HG03354 (cell line): ENCODE measurements around the gene CUEDC1.
"Not testable (repeated sequence)": the region's sequence is repeated elsewhere in the genome, so short reads cannot be mapped to it uniquely, and the experiment has no call there.

ENCODE experiments used
- ATAC-seq: cut with Tn5 transposase; IDR thresholded peaks from one replicate; pipeline ENCODE4 v1.9.1; 2021; ENCODE audit warnings: mild to moderate bottlenecking; ENCODE audit not compliant: unreplicated experiment, poor library complexity, severe bottlenecking

Gene CUEDC1

GRCh38 chr17:57986841-57987580 lies 31.8 kb upstream of the CUEDC1 start:
- ATAC-seq = no peak

GRCh38 chr17:57985675-57985974 lies 30.4 kb upstream of the CUEDC1 start:
- no peak for ATAC-seq

GRCh38 chr17:57984936-57985674 lies 29.9 kb upstream of the CUEDC1 start:
- no peak for ATAC-seq

- no peak for ATAC-seq
Measured at GRCh38 chr17:57984261-57984890, 29.2 kb upstream of the CUEDC1 start.

GRCh38 chr17:57983446-57983845 lies 28.2 kb upstream of the CUEDC1 start:
- ATAC-seq = no peak

- no peak for ATAC-seq
Measured at GRCh38 chr17:57982452-57983170, 27.4 kb upstream of the CUEDC1 start.

- no peak for ATAC-seq
Measured at GRCh38 chr17:57980522-57980921, 25.3 kb upstream of the CUEDC1 start.

GRCh38 chr17:57979076-57979475 lies 23.9 kb upstream of the CUEDC1 start:
- no peak for ATAC-seq

- ATAC-seq = no peak
Measured at GRCh38 chr17:57976594-57976993, 21.4 kb upstream of the CUEDC1 start.

- no peak for ATAC-seq
Measured at GRCh38 chr17:57975044-57975443, 19.8 kb upstream of the CUEDC1 start.

GRCh38 chr17:57974053-57974824 lies 19.0 kb upstream of the CUEDC1 start:
- not testable (repeated sequence) for ATAC-seq

- no peak for ATAC-seq
Measured at GRCh38 chr17:57972151-57972550, 16.9 kb upstream of the CUEDC1 start.

GRCh38 chr17:57971572-57971971 lies 16.4 kb upstream of the CUEDC1 start:
- no peak for ATAC-seq

- no peak for ATAC-seq
Measured at GRCh38 chr17:57970710-57971109, 15.5 kb upstream of the CUEDC1 start.

GRCh38 chr17:57968456-57968855 lies 13.2 kb upstream of the CUEDC1 start:
- ATAC-seq = no peak

- no peak for ATAC-seq
Measured at GRCh38 chr17:57966875-57967274, 11.7 kb upstream of the CUEDC1 start.

- no peak for ATAC-seq
Measured at GRCh38 chr17:57966246-57966645, 11.0 kb upstream of the CUEDC1 start.

GRCh38 chr17:57965521-57966160 lies 10.4 kb upstream of the CUEDC1 start:
- ATAC-seq = no peak

GRCh38 chr17:57963149-57963511 lies 7.9 kb upstream of the CUEDC1 start:
- no peak for ATAC-seq
